Measurements from ENCODE around the gene DUSP18.
A peak's percentile ranks its signal among the peaks of the same experiment; 100 is the strongest.
"Not testable (repeated sequence)": the region's sequence is repeated elsewhere in the genome, so short reads cannot be mapped to it uniquely, and the experiment has no call there.

Gene DUSP18

DNA sequence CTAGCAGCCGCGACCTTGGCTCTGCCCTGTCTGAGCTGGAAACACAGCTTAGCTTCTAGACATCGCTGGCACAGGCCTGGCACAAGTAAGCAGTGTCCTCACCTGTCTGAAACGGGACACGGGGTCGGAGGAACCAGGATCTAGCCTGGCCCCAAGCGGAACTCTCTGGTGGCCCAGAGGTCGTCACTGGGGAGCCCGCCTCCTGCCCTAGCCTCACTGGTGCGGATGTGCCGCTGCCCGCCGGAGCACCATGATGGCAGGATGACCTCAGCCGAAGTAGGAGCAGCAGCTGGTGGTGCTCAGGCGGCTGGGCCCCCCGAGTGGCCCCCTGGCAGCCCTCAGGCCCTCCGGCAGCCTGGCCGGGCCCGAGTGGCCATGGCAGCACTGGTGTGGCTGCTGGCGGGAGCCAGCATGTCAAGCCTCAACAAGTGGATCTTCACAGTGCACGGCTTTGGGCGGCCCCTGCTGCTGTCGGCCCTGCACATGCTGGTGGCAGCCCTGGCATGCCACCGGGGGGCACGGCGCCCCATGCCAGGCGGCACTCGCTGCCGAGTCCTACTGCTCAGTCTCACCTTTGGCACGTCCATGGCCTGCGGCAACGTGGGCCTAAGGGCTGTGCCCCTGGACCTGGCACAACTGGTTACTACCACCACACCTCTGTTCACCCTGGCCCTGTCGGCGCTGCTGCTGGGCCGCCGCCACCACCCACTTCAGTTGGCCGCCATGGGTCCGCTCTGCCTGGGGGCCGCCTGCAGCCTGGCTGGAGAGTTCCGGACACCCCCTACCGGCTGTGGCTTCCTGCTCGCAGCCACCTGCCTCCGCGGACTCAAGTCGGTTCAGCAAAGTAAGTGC is 31.2 kb downstream of the DUSP18 start:
- DNase-seq: peak; percentile 15

DNA sequence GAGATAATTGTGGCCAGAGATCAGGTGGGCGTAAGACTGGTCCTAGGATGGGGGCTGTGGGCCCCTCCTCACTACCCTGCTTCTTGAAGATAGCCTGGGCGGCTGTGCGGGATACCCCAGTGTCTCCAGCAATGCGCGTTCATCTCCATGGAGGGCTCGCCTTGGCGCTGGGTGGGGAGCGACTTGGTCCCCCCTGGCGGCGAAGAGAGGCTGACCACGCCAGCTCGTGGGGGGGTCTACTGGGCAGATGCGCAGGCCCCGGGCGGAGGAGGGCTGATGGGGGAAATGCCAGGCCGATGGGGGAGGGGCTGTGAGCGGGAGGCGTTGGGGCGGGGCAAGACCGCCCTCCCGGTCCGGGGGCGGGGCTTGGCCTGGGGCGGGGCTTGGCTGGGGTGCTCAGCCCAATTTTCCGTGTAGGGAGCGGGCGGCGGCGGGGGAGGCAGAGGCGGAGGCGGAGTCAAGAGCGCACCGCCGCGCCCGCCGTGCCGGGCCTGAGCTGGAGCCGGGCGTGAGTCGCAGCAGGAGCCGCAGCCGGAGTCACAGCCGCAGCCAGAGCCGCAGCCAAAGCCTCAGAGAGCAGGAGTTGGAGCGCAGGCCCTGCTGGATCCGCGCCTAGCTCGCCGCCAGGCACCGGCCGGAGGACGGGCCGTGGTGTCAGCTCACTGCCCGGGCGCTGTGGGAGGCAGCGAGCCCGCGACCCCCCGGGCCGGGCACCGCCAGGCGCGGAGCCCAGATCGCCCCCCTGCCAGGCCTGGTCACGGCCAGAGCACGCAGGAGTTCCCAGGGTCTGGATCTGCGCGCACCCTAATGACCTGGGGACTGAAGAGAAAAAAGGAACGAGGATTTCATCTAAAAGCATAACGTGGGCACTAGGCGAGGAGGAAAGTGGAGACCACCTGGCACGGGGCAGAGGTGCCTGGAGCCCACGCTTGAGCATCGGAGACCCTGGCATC is 32.1 kb downstream of the DUSP18 start, which contains the start of gene SLC35E4:
Gene SLC35E4 (plus strand): TSS at position 509 of the 953 bp plus-strand sequence. CDS start 670 bp downstream, outside the sequence.
- DNase-seq: peak; percentile 94

DNA sequence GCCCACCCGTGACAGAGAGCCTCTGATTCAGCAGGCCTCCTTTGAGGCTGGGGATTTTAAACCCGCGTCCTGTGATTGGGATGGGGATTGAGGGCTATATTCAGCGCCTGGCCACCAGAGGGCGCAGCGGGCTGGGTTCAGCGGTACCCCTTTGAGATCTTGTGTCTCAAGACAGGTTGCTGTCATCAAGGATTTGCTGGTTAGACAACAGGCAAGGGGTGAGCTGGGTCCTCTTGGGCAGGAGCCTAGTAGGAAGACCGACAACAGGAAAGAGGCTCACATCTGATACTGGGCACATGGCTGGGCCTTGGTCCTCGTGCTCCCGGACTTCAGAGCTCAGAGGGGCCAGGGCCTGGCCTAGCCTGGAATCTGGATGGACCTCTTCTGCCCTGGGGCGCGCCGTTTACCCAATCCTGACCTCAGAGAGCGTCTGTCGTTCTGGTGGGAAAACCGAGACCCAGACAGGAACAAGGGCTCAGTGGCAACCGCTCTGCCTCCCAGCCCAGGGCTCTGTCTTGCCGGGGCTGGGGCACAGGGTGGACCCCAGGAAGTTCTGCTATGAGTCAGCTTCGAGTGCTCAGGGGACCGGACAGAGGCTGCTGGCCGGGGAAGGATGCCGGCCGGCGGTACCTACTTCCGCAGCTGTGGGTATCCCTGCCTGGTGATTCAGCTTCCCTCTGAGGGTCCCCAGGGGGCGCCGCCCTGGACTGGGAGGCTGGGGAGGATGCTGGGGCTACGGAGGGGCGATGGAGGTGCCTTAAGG is 33.0 kb downstream of the DUSP18 start:
- DNase-seq: peak; percentile 91

DNA sequence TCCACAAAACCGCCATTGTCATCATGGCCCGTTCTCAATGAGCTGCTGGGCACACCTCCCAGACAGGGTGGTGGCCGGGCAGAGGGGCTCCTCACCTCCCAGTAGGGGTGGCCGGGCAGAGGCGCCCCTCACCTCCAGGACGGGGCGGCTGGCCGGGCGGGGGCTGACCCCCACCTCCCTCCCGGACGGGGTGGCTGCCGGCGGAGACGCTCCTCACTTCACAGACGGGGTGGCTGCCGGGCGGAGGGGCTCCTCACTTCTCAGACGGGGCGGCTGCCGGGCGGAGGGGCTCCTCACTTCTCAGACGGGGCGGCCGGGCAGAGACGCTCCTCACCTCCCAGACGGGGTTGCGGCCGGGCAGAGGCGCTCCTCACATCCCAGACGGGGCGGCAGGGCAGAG is 36.2 kb downstream of the DUSP18 start:
- not testable (repeated sequence) for DNase-seq

DNA sequence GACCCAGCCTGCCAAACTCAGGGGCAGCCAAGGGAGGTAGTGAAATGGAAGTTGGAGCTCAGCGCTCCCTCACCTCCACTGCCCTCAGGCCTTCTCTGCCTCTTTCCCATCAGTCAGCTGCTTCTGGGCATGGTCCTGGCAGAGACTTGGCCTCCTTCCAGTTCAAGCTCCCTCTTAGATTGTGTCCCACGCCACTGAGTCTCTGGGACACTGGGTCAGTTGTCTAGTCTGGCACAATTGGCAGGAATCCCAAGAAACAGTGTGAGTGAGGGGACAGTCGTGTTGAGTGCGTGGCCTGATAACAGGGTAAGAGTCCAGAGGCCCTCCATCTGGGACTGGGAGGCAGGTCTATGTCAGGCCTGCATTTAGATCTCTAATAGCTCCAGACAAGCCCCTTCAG is 39.2 kb downstream of the DUSP18 start:
- no peak for DNase-seq

DNA sequence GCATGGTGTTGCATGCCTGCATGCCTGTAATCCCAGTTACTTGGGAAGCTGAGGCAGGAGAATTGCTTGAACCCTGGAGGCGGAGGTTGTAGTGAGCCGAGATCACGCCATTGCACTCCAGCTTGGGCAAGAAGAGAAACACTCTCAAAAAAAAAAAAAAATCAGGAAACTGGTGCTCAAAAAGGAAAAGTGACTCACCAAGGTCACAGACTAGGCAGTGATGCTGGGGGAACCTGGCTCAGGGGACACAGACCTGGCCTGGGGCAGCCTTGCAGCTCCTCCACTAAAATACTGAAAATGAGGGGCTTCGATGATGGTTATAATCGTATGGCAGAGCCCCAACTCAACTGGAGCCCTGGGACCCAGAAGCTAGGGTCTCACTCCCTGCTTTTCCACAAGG is 40.2 kb downstream of the DUSP18 start:
- DNase-seq: no peak

DNA sequence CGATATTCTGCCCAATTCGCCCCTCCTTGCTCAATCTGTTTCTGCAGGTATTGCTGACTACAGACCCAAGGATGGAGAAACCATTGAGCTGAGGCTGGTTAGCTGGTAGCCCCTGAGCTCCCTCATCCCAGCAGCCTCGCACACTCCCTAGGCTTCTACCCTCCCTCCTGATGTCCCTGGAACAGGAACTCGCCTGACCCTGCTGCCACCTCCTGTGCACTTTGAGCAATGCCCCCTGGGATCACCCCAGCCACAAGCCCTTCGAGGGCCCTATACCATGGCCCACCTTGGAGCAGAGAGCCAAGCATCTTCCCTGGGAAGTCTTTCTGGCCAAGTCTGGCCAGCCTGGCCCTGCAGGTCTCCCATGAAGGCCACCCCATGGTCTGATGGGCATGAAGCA is 41.3 kb downstream of the DUSP18 start:
- DNase-seq: no peak

DNA sequence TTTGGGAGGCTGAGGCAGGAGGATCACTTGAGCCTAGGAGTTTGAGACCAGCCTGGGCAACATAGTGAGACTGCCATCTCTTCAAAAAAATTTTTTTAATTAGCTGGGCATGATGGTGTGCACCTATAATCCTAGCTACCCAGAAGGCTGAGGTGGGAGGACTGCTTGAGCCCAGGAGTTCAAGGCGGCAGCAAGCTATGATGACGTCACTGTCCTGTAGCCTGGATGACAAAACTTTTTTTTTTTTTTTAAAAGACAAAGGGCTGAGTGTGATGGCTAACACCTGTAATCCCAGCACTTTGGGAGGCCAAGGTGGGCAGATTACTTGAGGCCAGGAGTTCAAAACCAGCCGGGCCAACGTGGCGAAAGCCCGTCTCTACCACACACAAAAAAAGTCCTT is 47.8 kb downstream of the DUSP18 start:
- not testable (repeated sequence) for DNase-seq

DNA sequence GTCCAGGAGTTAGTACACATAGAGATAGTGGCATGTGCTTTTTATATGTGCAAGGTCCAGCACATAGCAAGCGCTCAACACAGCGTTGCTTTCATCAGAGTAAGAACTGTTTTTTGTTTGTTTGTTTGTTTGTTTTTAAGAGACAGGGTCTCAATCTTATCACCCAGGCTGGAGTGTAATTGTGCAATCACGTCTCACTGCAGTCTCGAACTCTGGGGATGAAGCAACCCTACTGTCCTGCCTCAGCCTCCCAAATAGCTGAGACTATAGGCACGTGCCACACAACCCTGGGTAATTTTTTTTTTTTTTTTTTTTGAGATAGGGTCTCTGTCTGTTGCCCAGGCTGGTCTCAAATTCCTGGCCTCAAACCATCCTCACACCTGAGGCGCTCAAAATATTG is 49.9 kb downstream of the DUSP18 start:
- DNase-seq: no peak

DNA sequence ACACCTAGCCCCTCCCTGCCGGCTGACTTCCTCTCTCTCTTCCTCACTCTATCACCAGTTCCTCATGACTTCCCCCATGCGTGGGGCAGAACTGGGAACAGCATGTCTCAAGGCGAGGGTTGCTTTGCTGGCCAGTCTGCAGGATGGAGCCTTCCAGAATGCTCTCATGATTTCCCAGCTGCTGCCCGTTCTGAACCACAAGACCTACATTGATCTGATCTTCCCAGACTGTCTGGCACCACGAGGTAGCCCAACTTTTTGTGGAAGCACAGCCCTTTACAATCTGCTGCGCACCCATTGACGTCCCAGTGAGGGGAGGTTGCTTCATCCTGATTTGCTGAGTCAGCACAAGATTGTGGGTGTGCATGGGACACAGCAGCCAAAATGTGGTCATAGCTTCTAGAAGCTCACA is 52.1 kb downstream of the DUSP18 start:
- DNase-seq: no peak

DNA sequence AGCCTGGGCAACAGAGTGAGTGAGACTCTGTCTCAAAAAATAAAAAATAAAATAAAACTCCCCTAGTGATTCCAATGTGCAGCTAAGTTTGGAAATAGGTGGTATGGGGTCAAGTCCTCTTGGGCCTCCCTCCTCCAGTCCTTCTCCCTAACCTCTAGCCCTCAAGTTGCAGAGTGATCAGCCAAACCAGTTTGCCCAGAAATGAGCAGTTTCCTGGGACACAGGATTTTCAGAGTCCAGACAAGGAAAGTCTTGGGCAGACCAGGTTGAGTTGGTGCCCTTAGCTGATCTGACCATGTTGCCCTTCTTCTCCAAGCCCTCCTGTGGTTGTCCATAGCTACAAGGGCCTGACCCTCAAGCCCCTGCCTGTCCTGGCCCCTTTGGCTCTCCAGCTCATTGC is 52.8 kb downstream of the DUSP18 start:
- DNase-seq: no peak

DNA sequence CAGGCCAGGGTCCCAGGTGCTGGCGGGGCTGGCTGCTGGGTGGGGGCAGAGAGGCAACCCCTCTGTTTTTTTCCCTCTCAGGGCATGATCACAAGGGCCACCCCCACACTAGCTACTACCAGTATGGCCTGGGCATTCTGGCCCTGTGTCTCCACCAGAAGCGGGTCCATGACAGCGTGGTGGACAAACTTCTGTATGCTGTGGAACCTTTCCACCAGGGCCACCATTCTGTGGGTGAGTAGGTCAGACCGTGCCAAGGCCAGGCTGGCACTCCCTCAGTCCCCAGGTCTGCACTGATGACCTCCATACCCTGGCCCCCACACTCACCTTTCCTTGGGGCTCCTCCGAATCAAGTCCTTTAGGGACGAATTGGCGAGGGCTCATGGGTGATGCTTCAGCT is 53.4 kb downstream of the DUSP18 start:
- DNase-seq: no peak

DNA sequence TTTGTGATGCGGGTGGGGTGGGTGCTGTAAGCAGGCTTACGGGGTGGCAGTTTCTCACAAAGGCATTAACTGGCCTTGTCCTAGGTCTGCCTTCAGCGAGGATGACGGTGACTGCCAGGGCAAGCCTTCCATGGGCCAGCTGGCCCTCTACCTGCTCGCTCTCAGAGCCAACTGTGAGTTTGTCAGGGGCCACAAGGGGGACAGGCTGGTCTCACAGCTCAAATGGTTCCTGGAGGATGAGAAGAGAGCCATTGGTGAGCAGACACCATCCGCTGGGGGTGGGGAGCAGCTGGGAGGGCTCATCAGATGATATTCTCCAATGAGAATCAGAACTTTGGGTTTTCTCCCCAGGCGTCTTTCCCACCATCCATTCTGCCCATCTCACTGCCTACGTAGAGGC is 54.9 kb downstream of the DUSP18 start:
- DNase-seq: no peak

Data from stimulated activated CD4-positive, alpha-beta T cell treated with anti-CD3 and anti-CD28 coated beads, Interleukin-1b, Interleukin-23, amount 100 ng/mL, for 48 hours (primary cell).